Measurements from ENCODE around the gene NAP1L3.

NAP1L3 gene

GRCh38 chrX:93673056-93673868, at the start of gene NAP1L3:
NAP1L3 (minus strand) TSS chrX:93673578; CDS start chrX:93673304, 274 bp downstream.
- DNase-seq (ENCODE audit: low spot score) = peak; percentile 59

GRCh38 chrX:93711076-93711475, 37.7 kb upstream of the NAP1L3 start:
- no peak for DNase-seq (ENCODE audit: low spot score)

- DNase-seq (ENCODE audit: low spot score) = no peak
These were observed 30.3 kb upstream of the NAP1L3 start for GRCh38 chrX:93703701-93704100.

- DNase-seq (ENCODE audit: low spot score) = no peak
These were observed 22.6 kb upstream of the NAP1L3 start for GRCh38 chrX:93695981-93696380.

GRCh38 chrX:93673869-93674271, 492 bp upstream of the NAP1L3 start, which contains the start of gene FAM133A:
FAM133A (plus strand) TSS chrX:93674206; CDS start chrX:93709420, 35,214 bp downstream.
- no peak for DNase-seq (ENCODE audit: low spot score)

- no peak for DNase-seq (ENCODE audit: low spot score)
These were observed 12.8 kb downstream of the NAP1L3 start for GRCh38 chrX:93660575-93660974.

GRCh38 chrX:93649381-93649780, 24.0 kb downstream of the NAP1L3 start:
- DNase-seq (ENCODE audit: low spot score) = no peak

GRCh38 chrX:93637591-93637990, 35.8 kb downstream of the NAP1L3 start:
- no peak for DNase-seq (ENCODE audit: low spot score)

Data from CD4-positive, alpha-beta T cell treated with Interleukin-6 at 100 ng/mL for 8 hours (primary cell).